Lower leg skin (tissue), 3 donors: ENCODE data around the gene SOCS2.

Source experiments
- CTCF ChIP-seq, 3 donors: fragments of 450-650 bp; IDR thresholded peaks; one replicate each; pipeline ENCODE4 v1.5.1; 2016; ENCODE audit warnings: antibody characterized with exemption in 3 of 3, mild to moderate bottlenecking in 3 of 3, moderate library complexity in 2 of 3
- POLR2A ChIP-seq, 2 donors: fragments of 450-650 bp; IDR thresholded peaks; one replicate each; pipeline ENCODE4 v1.6.1; 2016 to 2017; ENCODE audit warnings: antibody characterized with exemption in 2 of 2, mild to moderate bottlenecking in 1 of 2, moderate library complexity in 1 of 2

GRCh38 chr12:93616584-93617101, 44.2 kb downstream of the SOCS2 start:
- TF ChIP-seq CTCF (IDR thresholded peaks at IDR 0.05), result no peak
- no peak for TF ChIP-seq POLR2A (IDR thresholded peaks at IDR 0.05)
